ENCODE data around the gene IL18RAP.

Gene IL18RAP

DNA sequence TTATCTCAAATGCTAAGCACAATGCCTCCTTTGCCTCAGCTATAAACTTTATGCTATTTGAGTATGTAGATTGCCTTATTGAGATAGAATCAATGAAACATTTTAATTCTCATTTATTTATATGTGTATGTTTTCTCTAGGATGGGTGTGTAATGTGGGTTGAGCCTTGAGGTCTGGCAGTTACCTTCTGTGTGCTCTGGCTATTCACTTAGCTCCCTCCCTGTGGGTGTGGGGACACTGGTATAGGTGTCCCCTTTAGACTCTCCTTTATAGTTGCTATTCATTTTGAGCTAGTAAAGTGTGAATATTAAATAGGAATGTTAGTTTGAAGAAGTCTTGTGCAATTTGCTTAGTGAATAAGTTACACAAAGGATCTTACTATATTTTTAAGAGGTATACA lies 51.8 kb downstream of the IL18RAP start:
- Histone ChIP-seq H3K4me3 (IDR thresholded peaks at IDR 0.05; ENCODE audit: insufficient read depth, low read depth, low read length) (no peak overlapping the region), H3K4me1 (ENCODE audit: low read depth, poor library complexity, severe bottlenecking) (no peaks in the 10 kb centered on the region), H3K36me3 (ENCODE audit: insufficient read depth) (no peaks in the 10 kb centered on the region), H3K27ac (no peak overlapping the region), H3K9ac (no peak overlapping the region), H3K27me3 (ENCODE audit: insufficient read depth, low read depth) (no peaks in the 10 kb centered on the region), H3K79me2 (ENCODE audit: insufficient read depth, low read depth) (no peaks in the 10 kb centered on the region), H4K20me1 (ENCODE audit: insufficient read depth) (no peaks in the 10 kb centered on the region), H3K4me2 (no peak overlapping the region), H2AFZ (ENCODE audit: low read depth) (no peak overlapping the region)
- TF ChIP-seq, protein P1, sequence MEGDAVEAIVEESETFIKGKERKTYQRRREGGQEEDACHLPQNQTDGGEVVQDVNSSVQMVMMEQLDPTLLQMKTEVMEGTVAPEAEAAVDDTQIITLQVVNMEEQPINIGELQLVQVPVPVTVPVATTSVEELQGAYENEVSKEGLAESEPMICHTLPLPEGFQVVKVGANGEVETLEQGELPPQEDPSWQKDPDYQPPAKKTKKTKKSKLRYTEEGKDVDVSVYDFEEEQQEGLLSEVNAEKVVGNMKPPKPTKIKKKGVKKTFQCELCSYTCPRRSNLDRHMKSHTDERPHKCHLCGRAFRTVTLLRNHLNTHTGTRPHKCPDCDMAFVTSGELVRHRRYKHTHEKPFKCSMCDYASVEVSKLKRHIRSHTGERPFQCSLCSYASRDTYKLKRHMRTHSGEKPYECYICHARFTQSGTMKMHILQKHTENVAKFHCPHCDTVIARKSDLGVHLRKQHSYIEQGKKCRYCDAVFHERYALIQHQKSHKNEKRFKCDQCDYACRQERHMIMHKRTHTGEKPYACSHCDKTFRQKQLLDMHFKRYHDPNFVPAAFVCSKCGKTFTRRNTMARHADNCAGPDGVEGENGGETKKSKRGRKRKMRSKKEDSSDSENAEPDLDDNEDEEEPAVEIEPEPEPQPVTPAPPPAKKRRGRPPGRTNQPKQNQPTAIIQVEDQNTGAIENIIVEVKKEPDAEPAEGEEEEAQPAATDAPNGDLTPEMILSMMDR (conservative IDR thresholded peaks at IDR 0.05; ENCODE audit: low read depth, low read length), result no peak

DNA sequence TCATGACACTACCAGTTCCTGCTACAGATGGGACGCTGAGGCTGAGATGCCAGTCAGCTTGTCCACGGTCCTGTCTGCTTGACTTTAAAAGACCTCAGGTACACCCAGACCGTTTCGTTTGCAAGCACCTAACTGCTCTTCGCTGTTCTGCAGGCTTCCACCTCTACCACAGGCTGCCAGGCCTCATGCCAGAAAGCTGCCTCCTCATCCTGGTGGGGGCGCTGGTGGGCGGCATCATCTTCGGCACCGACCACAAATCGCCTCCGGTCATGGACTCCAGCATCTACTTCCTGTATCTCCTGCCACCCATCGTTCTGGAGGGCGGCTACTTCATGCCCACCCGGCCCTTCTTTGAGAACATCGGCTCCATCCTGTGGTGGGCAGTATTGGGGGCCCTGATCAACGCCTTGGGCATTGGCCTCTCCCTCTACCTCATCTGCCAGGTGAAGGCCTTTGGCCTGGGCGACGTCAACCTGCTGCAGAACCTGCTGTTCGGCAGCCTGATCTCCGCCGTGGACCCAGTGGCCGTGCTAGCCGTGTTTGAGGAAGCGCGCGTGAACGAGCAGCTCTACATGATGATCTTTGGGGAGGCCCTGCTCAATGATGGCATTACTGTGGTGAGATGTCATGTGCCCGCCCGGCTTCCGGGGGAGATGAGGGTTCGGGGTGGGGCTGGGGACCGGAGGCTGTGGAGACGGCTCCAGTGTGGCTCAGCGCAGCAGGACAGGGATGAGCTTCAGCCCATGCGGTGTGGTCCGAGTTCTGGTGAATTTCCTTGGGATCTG lies 55.9 kb downstream of the IL18RAP start:
- H3K4me1 ChIP-seq (ENCODE audit: low read depth, poor library complexity, severe bottlenecking), result no peaks in the 10 kb centered on the region
- no peaks in the 10 kb centered on the region for H4K20me1 ChIP-seq (ENCODE audit: insufficient read depth)
- H3K36me3 ChIP-seq (ENCODE audit: insufficient read depth), result no peaks in the 10 kb centered on the region
- H3K9ac ChIP-seq, result no peak overlapping the region
- no peak overlapping the region for H3K27ac ChIP-seq
- no peaks in the 10 kb centered on the region for H3K79me2 ChIP-seq (ENCODE audit: insufficient read depth, low read depth)
- no peak overlapping the region for H3K4me2 ChIP-seq
- no peak overlapping the region for H2AFZ ChIP-seq (ENCODE audit: low read depth)
- no peak overlapping the region for H3K4me3 ChIP-seq (IDR thresholded peaks at IDR 0.05; ENCODE audit: insufficient read depth, low read depth, low read length)
- TF ChIP-seq, protein P1 (conservative IDR thresholded peaks at IDR 0.05; ENCODE audit: low read depth, low read length), result no peak
- no peaks in the 10 kb centered on the region for H3K27me3 ChIP-seq (ENCODE audit: insufficient read depth, low read depth)

DNA sequence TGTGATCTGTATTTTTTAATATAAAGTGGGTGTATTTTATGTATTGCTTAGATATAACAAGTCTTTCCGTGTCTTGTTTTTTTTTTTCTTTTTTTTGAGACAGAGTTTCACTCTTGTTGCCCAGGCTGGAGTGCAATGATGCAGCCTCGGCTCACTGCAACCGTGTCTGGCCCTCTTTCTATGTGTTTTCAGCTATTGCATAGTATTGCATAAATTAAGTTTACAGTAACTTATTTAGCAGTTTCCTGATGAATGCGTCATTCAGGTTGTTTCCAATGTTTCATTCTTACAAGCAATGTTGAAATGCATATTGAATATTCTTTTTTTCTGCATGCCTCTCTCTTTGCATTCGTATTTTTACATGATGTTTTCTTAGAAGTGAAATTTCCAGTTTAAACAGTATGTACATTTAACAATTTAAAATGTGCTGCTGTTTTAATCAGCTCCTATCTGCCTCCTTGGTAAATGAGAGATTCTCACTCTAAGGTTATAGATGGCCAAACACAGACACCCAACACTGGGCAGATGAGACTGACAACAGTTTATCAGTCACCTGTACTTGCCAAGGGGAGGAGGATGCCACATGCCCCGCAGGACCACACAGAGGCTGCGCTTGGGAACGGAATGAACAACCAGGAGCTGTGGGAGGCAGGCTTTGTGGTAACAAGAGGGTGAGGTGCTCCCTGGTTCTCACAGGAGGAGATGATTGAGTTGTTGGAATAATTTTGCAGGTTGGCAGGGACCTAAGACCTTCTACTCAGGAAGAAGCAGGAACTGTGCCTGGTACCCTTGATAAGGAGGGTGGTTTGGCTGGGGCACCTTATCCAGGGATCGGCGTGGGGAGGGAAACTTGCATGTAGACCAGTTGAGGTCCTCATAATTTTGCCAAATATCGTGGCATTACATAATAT lies 57.6 kb downstream of the IL18RAP start:
- Histone ChIP-seq H3K4me1 (ENCODE audit: low read depth, poor library complexity, severe bottlenecking) (no peaks in the 10 kb centered on the region), H2AFZ (ENCODE audit: low read depth) (no peak overlapping the region), H3K27ac (no peak overlapping the region), H3K4me3 (IDR thresholded peaks at IDR 0.05; ENCODE audit: insufficient read depth, low read depth, low read length) (no peak overlapping the region), H3K4me2 (no peak overlapping the region), H4K20me1 (ENCODE audit: insufficient read depth) (no peaks in the 10 kb centered on the region), H3K27me3 (ENCODE audit: insufficient read depth, low read depth) (no peaks in the 10 kb centered on the region), H3K36me3 (ENCODE audit: insufficient read depth) (no peaks in the 10 kb centered on the region), H3K9ac (no peak overlapping the region), H3K79me2 (ENCODE audit: insufficient read depth, low read depth) (no peaks in the 10 kb centered on the region)
- TF ChIP-seq, protein P1 (conservative IDR thresholded peaks at IDR 0.05; ENCODE audit: low read depth, low read length), result no peak

DNA sequence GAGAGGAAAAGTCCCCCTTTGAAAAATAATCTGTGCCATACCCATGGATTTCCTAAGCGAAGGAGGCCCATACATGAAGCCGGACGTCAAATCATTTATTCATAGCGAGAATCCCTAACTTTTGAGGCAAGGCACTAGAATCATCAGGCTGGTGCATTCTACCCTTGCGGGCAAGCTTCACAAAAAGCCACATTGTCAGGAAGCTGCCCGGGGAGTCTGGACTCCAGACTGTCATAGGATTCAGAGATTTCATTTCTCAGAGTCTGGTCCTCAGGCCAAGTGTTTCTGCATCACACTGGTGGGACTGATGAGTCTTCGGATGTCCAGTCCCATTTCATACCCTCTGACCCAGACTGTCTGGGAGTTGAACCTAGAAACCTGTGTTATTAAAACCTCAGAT lies 59.0 kb downstream of the IL18RAP start:
- Histone ChIP-seq H3K27me3 (ENCODE audit: insufficient read depth, low read depth) (no peaks in the 10 kb centered on the region), H3K9ac (no peak overlapping the region), H3K27ac (no peak overlapping the region), H3K4me3 (IDR thresholded peaks at IDR 0.05; ENCODE audit: insufficient read depth, low read depth, low read length) (no peak overlapping the region), H3K4me1 (ENCODE audit: low read depth, poor library complexity, severe bottlenecking) (no peaks in the 10 kb centered on the region), H2AFZ (ENCODE audit: low read depth) (no peak overlapping the region), H4K20me1 (ENCODE audit: insufficient read depth) (no peaks in the 10 kb centered on the region), H3K4me2 (no peak overlapping the region), H3K79me2 (ENCODE audit: insufficient read depth, low read depth) (no peaks in the 10 kb centered on the region), H3K36me3 (ENCODE audit: insufficient read depth) (no peaks in the 10 kb centered on the region)
- TF ChIP-seq, protein P1 (conservative IDR thresholded peaks at IDR 0.05; ENCODE audit: low read depth, low read length), result no peak

Data from KMS-11 (cell line).